ENCODE measurements around the gene ABCF2.

ABCF2 gene

GRCh38 chr7:151246102-151246850 is 19.3 kb upstream of the ABCF2 start:
- Histone ChIP-seq H3K18ac (ENCODE audit: low read depth in 1 of 2, low read length in 2 of 2) (peak overlapping the region; percentile 31 to 40), H3K79me1 (replicated peaks; ENCODE audit: low read length, poor library complexity, severe bottlenecking) (peaks cover 23% of the 10 kb centered on the region), H3K27me3 (ENCODE audit: control insufficient read depth in 1 of 2, insufficient read depth in 1 of 2, low read length in 2 of 2) (no peaks in the 10 kb centered on the region), H3K23ac (ENCODE audit: low read length in 2 of 2) (no peak overlapping the region), H3K4ac (ENCODE audit: low read depth in 1 of 2, low read length in 2 of 2) (peak overlapping the region; percentile 52 to 71), H2BK12ac (ENCODE audit: low read length in 2 of 2) (peak overlapping the region in 1 of 2 experiments; percentile 89), H3K4me2 (ENCODE audit: low read length, poor library complexity, severe bottlenecking) (peak overlapping the region; percentile 79), H3K9ac (ENCODE audit: low read length) (no peak overlapping the region), H2BK5ac (ENCODE audit: low read depth, low read length, poor library complexity, severe bottlenecking) (no peak overlapping the region), H3K4me3 (ENCODE audit: insufficient read depth in 1 of 2, low read depth in 1 of 2, low read length in 2 of 2) (peak overlapping the region in 1 of 2 experiments; percentile 70), H2BK15ac (ENCODE audit: low read depth, poor library complexity, severe bottlenecking) (no peak overlapping the region), H3K36me3 (ENCODE audit: control insufficient read depth in 1 of 2, insufficient read depth in 2 of 2, low read depth in 1 of 2, low read length in 2 of 2) (peaks cover 12 to 25% of the 10 kb centered on the region in 2 experiments), H3K9me3 (ENCODE audit: control insufficient read depth, low read length) (no peaks in the 10 kb centered on the region), H2AK5ac (ENCODE audit: low read length, severe bottlenecking) (no peak overlapping the region), H3K4me1 (ENCODE audit: control insufficient read depth, insufficient read depth, low read depth, low read length) (peaks cover 55% of the 10 kb centered on the region), H4K8ac (ENCODE audit: low read length) (peak overlapping the region; percentile 12), H3K14ac (ENCODE audit: low read length in 2 of 2) (no peak overlapping the region), H2AFZ (ENCODE audit: low read depth, low read length) (no peak overlapping the region), H2BK120ac (ENCODE audit: low read depth, low read length) (no peak overlapping the region), H3K27ac (ENCODE audit: low read length, poor library complexity, severe bottlenecking) (no peak overlapping the region), H4K91ac (ENCODE audit: low read length) (peak overlapping the region; percentile 52)
- peak; percentile 11 for DNase-seq
- 31% methylated on average over 12 of the region's 13 CpGs for WGBS

GRCh38 chr7:151245360-151246101 is 18.5 kb upstream of the ABCF2 start:
- no peak overlapping the region for H2BK120ac ChIP-seq (ENCODE audit: low read depth, low read length)
- H3K4ac ChIP-seq (ENCODE audit: low read depth in 1 of 2, low read length in 2 of 2) = peak overlapping the region in 1 of 2 experiments; percentile 64
- peak overlapping the region; percentile 41 for H2AK5ac ChIP-seq (ENCODE audit: low read length, severe bottlenecking)
- no peak overlapping the region for H2BK15ac ChIP-seq (ENCODE audit: low read depth, poor library complexity, severe bottlenecking)
- peaks cover 19 to 30% of the 10 kb centered on the region in 2 experiments for H3K36me3 ChIP-seq (ENCODE audit: control insufficient read depth in 1 of 2, insufficient read depth in 2 of 2, low read depth in 1 of 2, low read length in 2 of 2)
- H3K23ac ChIP-seq (ENCODE audit: low read length in 2 of 2) = peak overlapping the region in 1 of 2 experiments; percentile 28
- WGBS = 9% methylated on average over 46 of the region's 60 CpGs
- peak overlapping the region; percentile 52 for H4K91ac ChIP-seq (ENCODE audit: low read length)
- H3K79me1 ChIP-seq (replicated peaks; ENCODE audit: low read length, poor library complexity, severe bottlenecking) = peaks cover 28% of the 10 kb centered on the region
- peak overlapping the region; percentile 49 to 70 for H3K4me3 ChIP-seq (ENCODE audit: insufficient read depth in 1 of 2, low read depth in 1 of 2, low read length in 2 of 2)
- H3K14ac ChIP-seq (ENCODE audit: low read length in 2 of 2) = peak overlapping the region in 1 of 2 experiments; percentile 26
- H2BK5ac ChIP-seq (ENCODE audit: low read depth, low read length, poor library complexity, severe bottlenecking) = no peak overlapping the region
- no peaks in the 10 kb centered on the region for H3K27me3 ChIP-seq (ENCODE audit: control insufficient read depth in 1 of 2, insufficient read depth in 1 of 2, low read length in 2 of 2)
- peaks cover 48% of the 10 kb centered on the region for H3K4me1 ChIP-seq (ENCODE audit: control insufficient read depth, insufficient read depth, low read depth, low read length)
- H2BK12ac ChIP-seq (ENCODE audit: low read length in 2 of 2) = no peak overlapping the region
- H3K18ac ChIP-seq (ENCODE audit: low read depth in 1 of 2, low read length in 2 of 2) = peak overlapping the region; percentile 41 to 74
- H2AFZ ChIP-seq (ENCODE audit: low read depth, low read length) = no peak overlapping the region
- H3K9ac ChIP-seq (ENCODE audit: low read length) = peak overlapping the region; percentile 49
- H3K4me2 ChIP-seq (ENCODE audit: low read length, poor library complexity, severe bottlenecking) = peak overlapping the region; percentile 79
- no peak overlapping the region for H3K27ac ChIP-seq (ENCODE audit: low read length, poor library complexity, severe bottlenecking)
- peak overlapping the region; percentile 39 for H4K8ac ChIP-seq (ENCODE audit: low read length)
- DNase-seq = peak; percentile 43
- H3K9me3 ChIP-seq (ENCODE audit: control insufficient read depth, low read length) = no peaks in the 10 kb centered on the region

- peaks cover 31% of the 10 kb centered on the region for H3K79me1 ChIP-seq (replicated peaks; ENCODE audit: low read length, poor library complexity, severe bottlenecking)
- H3K9ac ChIP-seq (ENCODE audit: low read length) = peak overlapping the region; percentile 49
- no peak overlapping the region for H2BK5ac ChIP-seq (ENCODE audit: low read depth, low read length, poor library complexity, severe bottlenecking)
- no peak overlapping the region for H3K27ac ChIP-seq (ENCODE audit: low read length, poor library complexity, severe bottlenecking)
- 5% methylated on average over 4 of the region's 15 CpGs for WGBS
- peak overlapping the region; percentile 3 for H4K91ac ChIP-seq (ENCODE audit: low read length)
- peak overlapping the region in 1 of 2 experiments; percentile 18 for H3K14ac ChIP-seq (ENCODE audit: low read length in 2 of 2)
- peaks cover 42% of the 10 kb centered on the region for H3K4me1 ChIP-seq (ENCODE audit: control insufficient read depth, insufficient read depth, low read depth, low read length)
- peak overlapping the region in 1 of 2 experiments; percentile 64 for H3K4ac ChIP-seq (ENCODE audit: low read depth in 1 of 2, low read length in 2 of 2)
- H3K18ac ChIP-seq (ENCODE audit: low read depth in 1 of 2, low read length in 2 of 2) = peak overlapping the region; percentile 28 to 41
- no peak overlapping the region for H2AFZ ChIP-seq (ENCODE audit: low read depth, low read length)
- no peak overlapping the region for H2BK12ac ChIP-seq (ENCODE audit: low read length in 2 of 2)
- no peaks in the 10 kb centered on the region for H3K9me3 ChIP-seq (ENCODE audit: control insufficient read depth, low read length)
- no peak overlapping the region for H2BK120ac ChIP-seq (ENCODE audit: low read depth, low read length)
- H4K8ac ChIP-seq (ENCODE audit: low read length) = no peak overlapping the region
- H2BK15ac ChIP-seq (ENCODE audit: low read depth, poor library complexity, severe bottlenecking) = no peak overlapping the region
- H3K23ac ChIP-seq (ENCODE audit: low read length in 2 of 2) = no peak overlapping the region
- peak overlapping the region; percentile 41 for H2AK5ac ChIP-seq (ENCODE audit: low read length, severe bottlenecking)
- H3K27me3 ChIP-seq (ENCODE audit: control insufficient read depth in 1 of 2, insufficient read depth in 1 of 2, low read length in 2 of 2) = no peaks in the 10 kb centered on the region
- DNase-seq = no peak
- peak overlapping the region; percentile 79 for H3K4me2 ChIP-seq (ENCODE audit: low read length, poor library complexity, severe bottlenecking)
- peak overlapping the region; percentile 49 to 66 for H3K4me3 ChIP-seq (ENCODE audit: insufficient read depth in 1 of 2, low read depth in 1 of 2, low read length in 2 of 2)
- peaks cover 25 to 36% of the 10 kb centered on the region in 2 experiments for H3K36me3 ChIP-seq (ENCODE audit: control insufficient read depth in 1 of 2, insufficient read depth in 2 of 2, low read depth in 1 of 2, low read length in 2 of 2)
Observed at GRCh38 chr7:151244841-151245346, 17.9 kb upstream of the ABCF2 start.
